Fibroblast of lung (primary cell): Measurements from ENCODE around the gene ZNF146. TPM values are rescaled to one million over a fixed set of nuclear protein-coding genes. Genes with fewer than 3 reads are reported as not detected.
"Not testable (repeated sequence)": the region's sequence is repeated elsewhere in the genome, so short reads cannot be mapped to it uniquely, and the experiment has no call there.

Experiments used
- DNase-seq, 2 donors: peaks; one replicate each; pipeline versions ENCODE4 v3.0.0 to v3.0.0-alpha.2; 2010; ENCODE audit warnings: low read depth in 2 of 2
- H2AFZ ChIP-seq: 2 replicates; pipeline ENCODE4 v1.5.1; 2012; ENCODE audit warnings: low read length, control low read depth, inconsistent platforms
- H3K27ac ChIP-seq: 2 replicates; pipeline ENCODE4 v1.5.1; 2011; ENCODE audit warnings: low read length, control low read depth; ENCODE audit not compliant: insufficient read depth
- H3K27me3 ChIP-seq: 2 replicates; pipeline ENCODE4 v1.5.1; 2011; ENCODE audit warnings: mild to moderate bottlenecking, low read length; ENCODE audit not compliant: control insufficient read depth, insufficient read depth
- H3K36me3 ChIP-seq: 2 replicates; pipeline ENCODE4 v1.5.1; 2011; ENCODE audit warnings: low read length; ENCODE audit not compliant: control insufficient read depth, insufficient read depth
- H3K4me1 ChIP-seq: 2 replicates; pipeline ENCODE4 v1.5.1; 2011; ENCODE audit warnings: low read length; ENCODE audit not compliant: control insufficient read depth, insufficient read depth; ENCODE audit errors: extremely low read depth
- H3K4me2 ChIP-seq: 2 replicates; pipeline ENCODE4 v1.5.1; 2011; ENCODE audit warnings: low read length, control low read depth; ENCODE audit not compliant: insufficient read depth; ENCODE audit errors: extremely low read depth
- H3K4me3 ChIP-seq, 4 experiments: fragments of 200-600 bp in 1 of 4; sonication (generic) in 1 of 4; replicated peaks in 1 of 4; 2 replicates each; pipeline ENCODE4 v1.5.1; 2011 to 2016; ENCODE audit warnings: low read length in 4 of 4, low read depth in 3 of 4, mild to moderate bottlenecking in 3 of 4, control low read depth in 2 of 4, inconsistent platforms in 1 of 4, mixed read lengths in 1 of 4; ENCODE audit not compliant: insufficient read depth in 1 of 4; ENCODE audit errors: control extremely low read depth in 1 of 4
- H3K79me2 ChIP-seq: 2 replicates; pipeline ENCODE4 v1.5.1; 2012; ENCODE audit warnings: mild to moderate bottlenecking, low read length, inconsistent platforms; ENCODE audit not compliant: control insufficient read depth, insufficient read depth
- H3K9ac ChIP-seq: 2 replicates; pipeline ENCODE4 v1.5.1; 2011; ENCODE audit warnings: mild to moderate bottlenecking, low read length, control low read depth; ENCODE audit not compliant: insufficient read depth
- H3K9me3 ChIP-seq: 2 replicates; pipeline ENCODE4 v1.5.1; 2012; ENCODE audit warnings: low read depth, low read length; ENCODE audit not compliant: control insufficient read depth, insufficient read depth
- H4K20me1 ChIP-seq: 2 replicates; pipeline ENCODE4 v1.5.1; 2011; ENCODE audit warnings: low read length; ENCODE audit not compliant: control insufficient read depth, insufficient read depth; ENCODE audit errors: extremely low read depth
- EZH2 ChIP-seq: IDR thresholded peaks from 2 replicates; pipeline ENCODE4 v1.5.1; 2012; ENCODE audit warnings: low read length, control low read depth, mild to moderate bottlenecking; ENCODE audit errors: missing control alignments
- polyA plus RNA-seq, 2 donors: library from polyadenylated mRNA; depleted of rRNA in 1 of 2; stranded (reverse) in 1 of 2; unstranded in 1 of 2; fragments of >200 nt; gene quantifications; 2 replicates each; pipeline ENCODE4 v1.2.1, GENCODE V29; 2011 to 2012; ENCODE audit warnings: missing spikeins in 1 of 2
- total RNA-seq: library from RNA; depleted of rRNA; stranded (reverse); fragments of >200 nt; gene quantifications from 2 replicates; pipeline ENCODE4 v1.2.1, GENCODE V29; 2014
- TF ChIP-seq, protein P1 (sequence below), 2 donors: IDR thresholded peaks in 1 of 2; conservative IDR thresholded peaks in 1 of 2; 1 replicate in 1 of 2; 2 replicates in 1 of 2; pipeline ENCODE4 v1.5.1; 2011 to 2012; ENCODE audit warnings: low read length in 2 of 2, control low read depth in 1 of 2, inconsistent platforms in 1 of 2, low read depth in 1 of 2, mild to moderate bottlenecking in 1 of 2

ZNF146 gene
- total and polyA plus RNA-seq, 2 donors (not counting 1 experiment from before 2014, with no cell fraction given): 87.5 to 92.5 TPM

- not testable (repeated sequence) for H4K20me1 ChIP-seq, H2AFZ ChIP-seq, H3K4me3 ChIP-seq, H3K9ac ChIP-seq, H3K79me2 ChIP-seq, H3K9me3 ChIP-seq, H3K4me1 ChIP-seq, H3K36me3 ChIP-seq, DNase-seq, H3K4me2 ChIP-seq, H3K27ac ChIP-seq, H3K27me3 ChIP-seq
Observed at GRCh38 chr19:36179077-36179476, 35.8 kb upstream of the ZNF146 start.

DNA sequence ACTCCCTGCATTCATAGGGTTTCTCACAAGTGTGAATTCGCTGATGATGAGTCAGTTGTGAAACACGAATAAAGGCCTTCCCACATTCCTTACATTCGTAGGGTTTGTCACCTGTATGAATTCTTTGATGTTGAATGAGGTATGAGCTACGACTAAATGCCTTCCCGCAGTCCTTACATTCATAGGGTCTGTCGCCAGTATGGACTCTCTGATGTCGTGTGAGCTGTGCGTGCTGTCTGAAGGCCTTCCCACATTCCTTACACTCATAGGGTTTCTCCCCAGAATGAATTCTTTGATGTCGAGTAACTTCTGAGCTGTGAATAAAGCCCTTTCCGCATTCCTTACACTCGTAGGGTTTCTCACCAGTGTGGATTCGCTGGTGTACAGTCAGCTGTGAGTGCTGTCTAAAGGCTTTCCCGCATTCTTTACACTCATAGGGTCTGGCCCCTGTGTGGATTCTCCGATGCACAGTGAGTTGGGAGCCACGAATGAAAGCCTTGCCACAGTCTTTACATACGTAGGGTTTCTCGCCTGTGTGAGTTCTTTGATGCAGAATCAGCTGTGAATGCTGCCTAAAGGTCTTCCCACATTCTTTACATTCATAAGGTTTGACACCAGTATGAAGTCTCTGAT is 32.2 kb upstream of the ZNF146 start:
- peak in 1 of 2 donors; percentile 94 for DNase-seq
- no peak overlapping the region for H3K4me3 ChIP-seq
- no peaks in the 10 kb centered on the region for H3K79me2 ChIP-seq
- H3K36me3 ChIP-seq: peaks cover 5% of the 10 kb centered on the region
- no peak overlapping the region for H3K27ac ChIP-seq
- no peak for TF ChIP-seq EZH2
- TF ChIP-seq, protein P1, sequence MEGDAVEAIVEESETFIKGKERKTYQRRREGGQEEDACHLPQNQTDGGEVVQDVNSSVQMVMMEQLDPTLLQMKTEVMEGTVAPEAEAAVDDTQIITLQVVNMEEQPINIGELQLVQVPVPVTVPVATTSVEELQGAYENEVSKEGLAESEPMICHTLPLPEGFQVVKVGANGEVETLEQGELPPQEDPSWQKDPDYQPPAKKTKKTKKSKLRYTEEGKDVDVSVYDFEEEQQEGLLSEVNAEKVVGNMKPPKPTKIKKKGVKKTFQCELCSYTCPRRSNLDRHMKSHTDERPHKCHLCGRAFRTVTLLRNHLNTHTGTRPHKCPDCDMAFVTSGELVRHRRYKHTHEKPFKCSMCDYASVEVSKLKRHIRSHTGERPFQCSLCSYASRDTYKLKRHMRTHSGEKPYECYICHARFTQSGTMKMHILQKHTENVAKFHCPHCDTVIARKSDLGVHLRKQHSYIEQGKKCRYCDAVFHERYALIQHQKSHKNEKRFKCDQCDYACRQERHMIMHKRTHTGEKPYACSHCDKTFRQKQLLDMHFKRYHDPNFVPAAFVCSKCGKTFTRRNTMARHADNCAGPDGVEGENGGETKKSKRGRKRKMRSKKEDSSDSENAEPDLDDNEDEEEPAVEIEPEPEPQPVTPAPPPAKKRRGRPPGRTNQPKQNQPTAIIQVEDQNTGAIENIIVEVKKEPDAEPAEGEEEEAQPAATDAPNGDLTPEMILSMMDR (conservative IDR thresholded peaks at IDR 0.05 in 1 of 2, IDR thresholded peaks at IDR 0.05 in 1 of 2; ENCODE audit: low read depth in 1 of 2, low read length in 2 of 2): no peak
- H3K9me3 ChIP-seq: no peaks in the 10 kb centered on the region
- no peak overlapping the region for H3K4me2 ChIP-seq
- no peaks in the 10 kb centered on the region for H3K4me1 ChIP-seq
- no peaks in the 10 kb centered on the region for H4K20me1 ChIP-seq
- H3K9ac ChIP-seq: no peak overlapping the region
- no peak overlapping the region for H2AFZ ChIP-seq
- no peaks in the 10 kb centered on the region for H3K27me3 ChIP-seq

GRCh38 chr19:36183245-36183628 is 31.7 kb upstream of the ZNF146 start:
- peak in 1 of 2 donors; percentile 82 for DNase-seq
- Histone ChIP-seq H3K27me3 (no peaks in the 10 kb centered on the region), H3K36me3 (peaks cover 5% of the 10 kb centered on the region), H2AFZ (no peak overlapping the region), H3K4me3 (no peak overlapping the region), H3K27ac (no peak overlapping the region), H3K9me3 (no peaks in the 10 kb centered on the region), H3K79me2 (no peaks in the 10 kb centered on the region), H4K20me1 (no peaks in the 10 kb centered on the region), H3K9ac (no peak overlapping the region), H3K4me1 (no peaks in the 10 kb centered on the region), H3K4me2 (no peak overlapping the region)
- TF ChIP-seq EZH2: no peak
- TF ChIP-seq, protein P1 (conservative IDR thresholded peaks at IDR 0.05 in 1 of 2, IDR thresholded peaks at IDR 0.05 in 1 of 2; ENCODE audit: low read depth in 1 of 2, low read length in 2 of 2): no peak

DNA sequence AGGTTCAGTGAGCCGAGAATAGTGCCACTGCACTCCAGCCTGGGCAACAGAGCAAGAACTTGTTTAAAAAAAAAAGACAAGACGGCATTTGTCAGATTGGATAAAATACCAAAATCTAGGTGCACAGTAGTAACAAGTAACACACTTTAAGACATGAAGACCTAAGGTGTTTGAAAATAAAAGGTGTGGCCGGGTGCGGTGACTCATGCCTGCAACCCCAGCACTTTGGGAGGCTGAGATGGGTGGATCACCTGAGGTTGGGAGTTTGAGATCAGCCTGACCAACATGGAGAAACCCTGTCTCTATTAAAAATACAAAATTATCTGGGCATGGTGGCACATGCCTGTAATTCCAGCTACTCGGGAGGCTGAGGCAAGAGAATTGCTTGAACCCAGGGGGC is 28.2 kb upstream of the ZNF146 start:
- H2AFZ ChIP-seq, H3K4me2 ChIP-seq, H3K9ac ChIP-seq, H3K36me3 ChIP-seq, H3K79me2 ChIP-seq, H3K4me1 ChIP-seq, H3K9me3 ChIP-seq, H3K27me3 ChIP-seq, H3K4me3 ChIP-seq, H3K27ac ChIP-seq, H4K20me1 ChIP-seq, DNase-seq: not testable (repeated sequence)
